Loucy (cell line): ENCODE measurements around the gene SCT.

Source experiments
- EZH2phosphoT487 ChIP-seq: fragments of 200-600 bp; IDR thresholded peaks from 2 replicates; pipeline ENCODE4 v1.6.1; 2018; ENCODE audit warnings: antibody characterized with exemption, mild to moderate bottlenecking, moderate library complexity, borderline replicate concordance
- TF ChIP-seq, protein P1 (sequence below): fragments of 200-600 bp; sonication (generic); conservative IDR thresholded peaks from 2 replicates; pipeline ENCODE4 v1.5.1; 2014; ENCODE audit warnings: mild to moderate bottlenecking, antibody characterized with exemption, low read length

DNA sequence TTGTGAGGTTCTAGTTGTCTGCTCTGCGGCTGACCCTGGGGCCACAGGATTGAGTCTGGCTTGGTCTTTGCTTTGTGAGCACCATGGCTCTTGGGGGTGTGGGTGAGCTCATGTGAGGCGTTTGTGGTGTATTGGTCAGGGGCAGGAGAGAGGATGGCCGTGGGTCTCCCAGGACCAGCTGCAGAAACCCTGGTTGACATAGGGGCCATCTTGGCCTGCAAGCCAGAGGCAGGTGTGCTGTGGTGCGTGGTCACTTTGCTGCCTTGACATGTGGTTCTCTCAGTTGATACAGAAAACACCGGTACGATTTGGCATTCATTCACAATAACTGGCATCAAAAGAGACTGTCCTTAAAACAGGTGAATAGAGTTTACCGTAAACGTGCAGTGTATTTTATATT is 39.4 kb downstream of the SCT start:
- TF ChIP-seq, protein P1, sequence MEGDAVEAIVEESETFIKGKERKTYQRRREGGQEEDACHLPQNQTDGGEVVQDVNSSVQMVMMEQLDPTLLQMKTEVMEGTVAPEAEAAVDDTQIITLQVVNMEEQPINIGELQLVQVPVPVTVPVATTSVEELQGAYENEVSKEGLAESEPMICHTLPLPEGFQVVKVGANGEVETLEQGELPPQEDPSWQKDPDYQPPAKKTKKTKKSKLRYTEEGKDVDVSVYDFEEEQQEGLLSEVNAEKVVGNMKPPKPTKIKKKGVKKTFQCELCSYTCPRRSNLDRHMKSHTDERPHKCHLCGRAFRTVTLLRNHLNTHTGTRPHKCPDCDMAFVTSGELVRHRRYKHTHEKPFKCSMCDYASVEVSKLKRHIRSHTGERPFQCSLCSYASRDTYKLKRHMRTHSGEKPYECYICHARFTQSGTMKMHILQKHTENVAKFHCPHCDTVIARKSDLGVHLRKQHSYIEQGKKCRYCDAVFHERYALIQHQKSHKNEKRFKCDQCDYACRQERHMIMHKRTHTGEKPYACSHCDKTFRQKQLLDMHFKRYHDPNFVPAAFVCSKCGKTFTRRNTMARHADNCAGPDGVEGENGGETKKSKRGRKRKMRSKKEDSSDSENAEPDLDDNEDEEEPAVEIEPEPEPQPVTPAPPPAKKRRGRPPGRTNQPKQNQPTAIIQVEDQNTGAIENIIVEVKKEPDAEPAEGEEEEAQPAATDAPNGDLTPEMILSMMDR, result no peak
- TF ChIP-seq EZH2phosphoT487, result no peak
